Fibroblast of upper back skin (primary cell): ENCODE measurements around the gene MRPL9.

Source experiments
- DNase-seq: peaks from one replicate; pipeline ENCODE4 v3.0.0-alpha.2; 2013

MRPL9 gene

GRCh38 chr1:151762941-151763921, at the start of gene MRPL9:
Gene MRPL9, minus strand, starts transcription at chr1:151763496. Its CDS starts 17 bp downstream, at chr1:151763479.
- DNase-seq: peak; percentile 79

GRCh38 chr1:151811181-151811580, 47.9 kb upstream of the MRPL9 start:
- DNase-seq: peak; percentile 74

DNA sequence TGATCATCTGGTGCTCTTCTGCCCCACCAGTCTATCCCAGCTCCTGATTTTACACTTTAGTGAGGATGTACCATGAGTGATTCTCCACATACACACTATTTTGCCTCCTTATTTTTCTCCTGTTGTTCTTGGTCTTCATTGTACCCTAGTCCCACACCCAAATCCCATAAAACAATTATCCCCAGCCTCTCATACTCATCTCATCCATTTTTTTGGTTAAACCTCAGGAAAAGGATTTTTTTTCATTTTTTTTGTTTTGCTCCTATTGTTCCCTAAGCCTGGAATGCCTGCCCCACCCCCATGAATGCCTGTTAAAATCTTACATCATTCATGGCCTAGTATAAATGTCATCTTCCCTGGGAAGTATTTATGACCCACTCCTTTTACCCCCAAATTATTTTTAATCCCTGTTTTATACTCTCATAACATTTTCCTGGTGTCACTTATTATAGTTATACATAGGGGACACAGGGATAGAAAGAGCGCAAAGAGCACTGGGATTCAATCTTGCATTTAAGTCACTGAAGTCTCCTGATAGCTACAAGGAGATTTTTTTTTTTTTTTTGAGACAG, 46.8 kb upstream of the MRPL9 start:
- DNase-seq: peak; percentile 31

- DNase-seq: no peak
Observed at GRCh38 chr1:151809290-151809984, 46.1 kb upstream of the MRPL9 start.

GRCh38 chr1:151807766-151808165, 44.5 kb upstream of the MRPL9 start:
- no peak for DNase-seq

- no peak for DNase-seq
Observed at GRCh38 chr1:151807131-151807530, 43.8 kb upstream of the MRPL9 start.

GRCh38 chr1:151806170-151806569, 42.9 kb upstream of the MRPL9 start:
- no peak for DNase-seq

DNA sequence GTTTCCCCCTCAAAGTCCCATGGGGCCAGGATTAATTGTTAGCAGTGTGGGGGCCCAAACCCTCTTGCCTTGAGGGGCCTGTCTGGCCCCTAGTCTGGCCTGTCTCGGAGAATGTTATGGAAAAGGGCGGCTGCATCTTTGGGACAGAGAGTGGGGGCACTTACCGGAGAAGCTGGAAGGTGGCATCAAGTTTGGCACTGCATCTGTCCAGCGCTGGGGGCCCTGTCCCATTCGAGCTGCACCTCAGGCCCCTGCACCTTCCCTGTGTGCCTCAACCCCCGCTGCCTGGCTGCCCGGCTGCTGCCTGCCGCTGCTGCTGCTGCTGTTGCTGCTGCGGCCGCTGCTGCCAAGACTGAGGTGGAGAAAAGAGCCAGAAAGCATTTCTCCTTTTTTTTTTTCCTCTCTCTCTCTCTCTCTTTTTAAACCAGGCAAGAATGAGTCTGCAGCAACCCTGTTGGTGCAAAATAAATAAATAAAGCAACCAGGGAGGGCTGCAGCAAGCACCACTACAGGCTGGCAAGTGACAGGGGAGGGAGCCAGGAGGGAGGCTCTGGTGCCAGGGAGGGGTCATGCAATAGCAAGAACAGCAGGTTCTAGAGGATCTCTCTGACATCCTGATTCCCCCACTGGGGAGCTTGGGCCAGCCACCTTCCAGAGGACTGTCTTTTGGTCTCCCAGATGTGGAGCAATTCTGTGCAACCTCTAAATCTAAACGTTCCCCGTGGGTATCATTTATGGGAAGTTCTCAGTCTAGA, 41.9 kb upstream of the MRPL9 start, which contains the start of gene LINGO4:
Gene LINGO4 (minus strand): TSS at position 354 of the 755 bp plus-strand sequence. CDS start 2,715 bp downstream, outside the sequence.
- no peak for DNase-seq

DNA sequence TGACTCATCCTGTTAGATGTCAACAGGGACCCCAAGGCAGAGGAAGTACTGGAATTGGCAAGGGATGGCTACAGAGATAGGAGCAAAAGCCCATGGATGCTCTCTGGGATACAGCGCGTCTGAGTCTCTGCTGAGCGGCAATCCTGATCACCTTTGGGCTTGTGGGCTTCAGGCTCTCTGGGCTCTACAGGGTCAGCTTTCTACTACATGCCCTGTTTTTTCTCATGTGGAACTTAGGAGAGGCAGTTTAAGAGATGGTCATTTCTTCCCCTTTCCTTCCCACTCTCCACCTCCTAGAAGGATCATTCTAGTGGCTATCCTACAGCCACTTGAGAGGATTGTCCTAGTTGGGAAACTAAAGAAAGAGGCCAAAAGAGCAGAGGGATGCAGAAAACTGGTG, 40.6 kb upstream of the MRPL9 start:
- no peak for DNase-seq

GRCh38 chr1:151803164-151803563, 39.9 kb upstream of the MRPL9 start:
- no peak for DNase-seq

GRCh38 chr1:151802372-151802771, 39.1 kb upstream of the MRPL9 start:
- no peak for DNase-seq

DNA sequence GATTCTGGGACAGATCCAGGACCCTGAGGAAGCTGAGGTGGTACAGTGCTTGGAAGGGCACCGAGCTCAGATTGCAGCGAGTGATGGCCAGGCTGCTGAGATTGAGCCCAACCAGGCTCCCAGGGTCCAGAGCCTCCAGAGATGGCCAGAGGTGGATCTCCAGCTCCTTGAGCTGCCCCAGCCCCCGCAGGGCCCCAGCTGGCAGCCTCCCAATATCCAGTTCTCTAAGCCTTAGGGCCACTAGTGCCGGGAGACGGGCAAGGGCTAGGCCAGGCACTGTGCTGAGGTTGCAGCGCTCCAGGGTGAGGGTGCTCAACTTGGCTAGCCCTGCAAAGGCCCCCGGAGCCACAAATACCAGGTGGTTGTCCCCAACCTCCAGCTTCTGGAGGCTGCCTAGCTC, 38.5 kb upstream of the MRPL9 start:
- no peak for DNase-seq

- no peak for DNase-seq
Observed at GRCh38 chr1:151801310-151801820, 38.1 kb upstream of the MRPL9 start.

GRCh38 chr1:151800830-151801229, 37.5 kb upstream of the MRPL9 start:
- DNase-seq: no peak

DNA sequence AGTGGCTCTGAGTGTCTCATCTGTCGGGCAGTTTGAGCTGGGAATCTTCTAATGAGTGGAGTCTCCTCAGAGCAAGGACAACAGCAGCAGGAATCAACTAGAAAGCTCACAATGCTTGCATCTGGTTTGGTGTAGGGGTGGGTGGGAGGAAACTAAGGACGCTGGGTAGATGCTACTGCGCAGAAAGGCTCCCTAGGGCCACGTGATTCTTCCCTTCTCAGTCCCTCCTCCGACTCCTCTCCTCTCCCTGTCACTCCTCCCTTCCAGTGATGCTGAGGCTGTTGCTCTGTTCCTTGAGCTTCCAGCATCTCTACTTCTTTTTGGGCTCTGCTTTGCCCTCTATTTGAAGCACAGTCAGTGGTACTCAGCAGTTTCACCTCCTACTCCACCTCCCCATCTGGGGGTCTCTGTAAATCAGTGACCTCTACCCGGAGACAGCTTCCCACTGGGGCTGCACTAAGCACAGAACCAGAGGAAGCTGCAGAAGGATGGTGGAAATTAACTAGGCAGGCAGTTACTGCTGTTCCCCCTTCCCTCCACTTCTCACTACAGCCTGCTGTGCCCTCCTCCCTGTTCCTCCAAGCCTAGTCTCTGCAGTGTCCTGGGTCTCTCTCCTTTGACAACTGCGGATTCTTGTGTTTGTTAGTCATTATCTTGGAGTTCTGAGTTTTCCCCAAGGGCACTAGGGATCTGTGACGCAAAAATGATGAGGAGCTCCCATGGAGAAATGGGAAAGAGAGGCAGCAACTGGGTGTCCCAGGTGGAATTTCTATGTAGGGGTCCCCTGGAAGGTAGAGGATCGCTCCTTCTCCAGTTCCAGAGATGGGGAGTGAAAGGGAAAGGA, 36.1 kb upstream of the MRPL9 start:
- DNase-seq: no peak

DNA sequence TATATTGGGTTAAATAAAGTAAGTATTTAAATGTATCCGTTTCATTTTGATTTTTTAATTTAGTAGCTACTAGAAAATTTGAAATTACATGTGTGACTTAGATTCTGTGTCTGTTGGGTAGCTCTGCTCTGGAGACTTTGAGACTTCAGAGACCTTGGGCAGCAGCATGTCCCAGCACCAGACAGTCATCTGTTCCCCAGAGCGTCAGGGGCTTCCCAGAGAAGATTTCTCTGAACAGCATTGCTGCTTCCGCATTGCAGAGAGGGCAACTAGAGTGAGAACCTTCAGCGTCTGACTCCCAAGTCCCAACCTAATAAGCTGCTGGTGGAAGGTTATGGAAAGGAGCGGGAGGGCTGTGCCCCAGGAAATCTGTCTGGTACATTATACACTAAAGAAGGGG, 35.3 kb upstream of the MRPL9 start:
- no peak for DNase-seq

GRCh38 chr1:151790940-151791651, 27.8 kb upstream of the MRPL9 start:
- no peak for DNase-seq

GRCh38 chr1:151790071-151790939, 27.0 kb upstream of the MRPL9 start, which contains the start of gene TDRKH:
Gene TDRKH, minus strand, starts transcription at chr1:151790500. Its CDS starts 7,478 bp downstream, at chr1:151783022.
- peak; percentile 99 for DNase-seq

GRCh38 chr1:151787689-151788088, 24.4 kb upstream of the MRPL9 start:
- no peak for DNase-seq

DNA sequence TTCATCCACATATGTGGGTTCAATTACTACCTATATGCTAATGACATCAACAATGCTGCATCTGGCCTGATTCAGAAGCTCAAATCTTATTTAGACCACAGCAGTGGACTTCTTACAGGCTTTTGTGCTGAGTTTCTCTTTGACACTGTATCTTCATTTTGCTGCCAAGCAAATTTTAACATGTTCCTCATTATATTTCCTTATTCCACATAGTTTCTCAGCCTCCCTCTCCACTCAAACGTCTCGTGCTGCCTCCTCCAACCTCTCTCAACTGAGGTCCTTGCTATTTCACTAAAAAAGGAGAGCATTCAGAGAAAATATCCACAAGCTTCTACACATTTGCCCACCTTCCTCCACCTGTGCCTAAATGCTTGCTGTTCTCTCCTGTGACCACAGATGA, 20.5 kb upstream of the MRPL9 start:
- DNase-seq: no peak
